ENCODE results near the gene IGF2BP3.

IGF2BP3 gene

GRCh38 chr7:23380961-23381360 lies 89.3 kb downstream of the IGF2BP3 start (continued):
- TF ChIP-seq KLF17 (tag by site-specific recombination; IDR thresholded peaks at IDR 0.05), result no peak
- TF ChIP-seq ZNF580 (tag by site-specific recombination; IDR thresholded peaks at IDR 0.05), result no peak
- no peak for TF ChIP-seq IKZF3 (tag by site-specific recombination; IDR thresholded peaks at IDR 0.05)
- no peak for TF ChIP-seq ZNF623 (tag by site-specific recombination; IDR thresholded peaks at IDR 0.05)
- no peak for TF ChIP-seq ZNF777 (tag by site-specific recombination; IDR thresholded peaks at IDR 0.05; ENCODE audit: borderline replicate concordance)
- TF ChIP-seq SP3 (tag by site-specific recombination; IDR thresholded peaks at IDR 0.05), result no peak
- no peak for TF ChIP-seq CTCF (tag by site-specific recombination; IDR thresholded peaks at IDR 0.05)

- Histone ChIP-seq H3K4me3 (ENCODE audit: low read depth, low read length) (no peak overlapping the region), H3K4me1 (ENCODE audit: control insufficient read depth, insufficient read depth, low read length) (peaks cover 11% of the 10 kb centered on the region), H3K27ac (ENCODE audit: extremely low read depth, low read depth, low read length) (no peak overlapping the region), H3K36me3 (ENCODE audit: control insufficient read depth in 2 of 2, insufficient read depth in 1 of 2, low read length in 2 of 2) (peaks cover 0 to 13% of the 10 kb centered on the region in 2 experiments; a peak in 2 of 3 replicates), H3K9me3 (ENCODE audit: control insufficient read depth, insufficient read depth, low read depth, low read length) (no peaks in the 10 kb centered on the region)
- POLR2A ChIA-PET, result no interaction called here
- CTCF ChIA-PET, result interaction anchor here (1.0 kb wide), 1 partner anchor 107 kb away, joined by 3 read pairs; no protein-coding TSS in a partner anchor
- TF ChIP-seq ZNF792 (tag by site-specific recombination; IDR thresholded peaks at IDR 0.05), result no peak
- TF ChIP-seq ZNF23 (tag by site-specific recombination; IDR thresholded peaks at IDR 0.05; ENCODE audit: borderline replicate concordance), result no peak
- no peak for TF ChIP-seq ZFHX2 (tag by site-specific recombination; conservative IDR thresholded peaks at IDR 0.05)
- no peak for TF ChIP-seq ZBTB8A (tag by site-specific recombination; IDR thresholded peaks at IDR 0.05)
- TF ChIP-seq RBAK (tag by site-specific recombination; IDR thresholded peaks at IDR 0.05), result no peak
- TF ChIP-seq ZNF274 (IDR thresholded peaks at IDR 0.05; ENCODE audit: low read length), result no peak
- no peak for TF ChIP-seq ZNF274 (tag by site-specific recombination; IDR thresholded peaks at IDR 0.05; ENCODE audit: borderline replicate concordance)
- no peak for TF ChIP-seq ZNF555 (tag by site-specific recombination; conservative IDR thresholded peaks at IDR 0.05)
- TF ChIP-seq ZNF549 (tag by site-specific recombination; IDR thresholded peaks at IDR 0.05), result no peak
- no peak for TF ChIP-seq ZNF585B (tag by site-specific recombination; IDR thresholded peaks at IDR 0.05)
- no peak for TF ChIP-seq ZNF121 (tag by site-specific recombination; IDR thresholded peaks at IDR 0.05)
- no peak for TF ChIP-seq ZNF423 (tag by site-specific recombination; IDR thresholded peaks at IDR 0.05)
- TF ChIP-seq ZNF394 (tag by site-specific recombination; IDR thresholded peaks at IDR 0.05; ENCODE audit: borderline replicate concordance), result no peak
- TF ChIP-seq KLF9 (tag by site-specific recombination; IDR thresholded peaks at IDR 0.05; ENCODE audit: low read depth), result no peak
- TF ChIP-seq AEBP2 (tag by site-specific recombination; IDR thresholded peaks at IDR 0.05; ENCODE audit: borderline replicate concordance), result no peak
- no peak for TF ChIP-seq SALL2 (tag by site-specific recombination; IDR thresholded peaks at IDR 0.05; ENCODE audit: borderline replicate concordance)
- TF ChIP-seq PRDM10 (tag by site-specific recombination; IDR thresholded peaks at IDR 0.05), result no peak
These were observed 89.7 kb downstream of the IGF2BP3 start for GRCh38 chr7:23380556-23380955.

Measured in HEK293 (cell line).